COLO668 (cell line): ENCODE data around the gene CDK5R2.
A peak's percentile ranks its signal among the peaks of the same experiment; 100 is the strongest.
"Not testable (repeated sequence)": the region's sequence is repeated elsewhere in the genome, so short reads cannot be mapped to it uniquely, and the experiment has no call there.

ENCODE experiments used
- DNase-seq: peaks from one replicate; lab custom pipeline; 2025; ENCODE audit not compliant: unreplicated experiment; lab: John Stamatoyannopoulos, UW

Gene CDK5R2

DNA sequence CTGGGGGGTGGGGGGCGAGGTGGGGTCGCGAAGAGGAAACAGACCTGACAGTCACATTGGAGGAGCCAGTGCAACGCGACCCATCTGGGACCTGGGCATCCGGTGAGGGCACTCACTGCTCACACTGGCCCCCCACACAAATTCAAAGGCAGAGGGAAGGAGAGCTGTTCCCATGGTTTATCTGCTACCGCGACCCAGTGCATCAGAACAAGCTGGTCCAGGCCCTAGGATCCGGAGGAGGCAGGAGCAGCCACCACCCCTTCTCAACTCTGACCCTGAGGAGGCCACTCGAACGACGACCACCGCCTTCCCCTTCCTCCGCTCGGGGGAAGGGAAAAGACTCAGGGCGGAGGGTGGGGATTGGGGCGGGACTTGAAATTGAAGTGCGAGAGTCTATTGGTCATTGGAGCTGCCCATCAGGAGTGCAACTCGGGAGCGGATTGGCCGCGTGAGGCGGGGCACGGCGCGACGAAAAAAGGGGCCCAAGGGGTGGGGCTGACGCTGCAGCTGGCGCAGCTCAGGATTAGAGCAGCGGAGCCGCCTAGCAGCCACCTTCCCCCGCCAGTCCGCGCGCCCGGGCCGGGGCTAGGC is at the start of gene CDK5R2:
CDK5R2 (plus strand) TSS at position 526 of the 591 bp plus-strand sequence. CDS start 155 bp downstream, outside the sequence.
- DNase-seq, result peak; percentile 96

DNA sequence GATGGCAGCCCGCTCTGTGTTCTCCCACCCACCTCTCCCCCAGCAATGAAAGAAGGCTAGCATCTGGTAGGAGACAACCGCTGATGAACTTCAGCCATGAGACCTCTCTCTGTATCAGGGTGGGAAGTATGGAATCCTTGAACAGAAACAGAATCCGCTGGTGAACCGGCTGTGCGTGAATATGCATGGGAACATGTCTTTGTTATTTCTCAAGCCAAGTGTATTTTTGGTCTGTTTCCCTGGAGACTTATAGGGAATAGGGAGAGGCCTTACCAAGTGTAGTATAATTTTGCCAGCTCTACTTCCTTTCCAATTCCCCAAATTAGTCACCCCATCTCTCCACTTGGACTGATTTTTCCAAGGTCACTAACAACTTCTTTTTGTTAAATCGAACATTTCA is 48.7 kb upstream of the CDK5R2 start:
- DNase-seq, result no peak

- no peak for DNase-seq
Observed at GRCh38 chr2:218920504-218920903, 39.0 kb upstream of the CDK5R2 start.

- no peak for DNase-seq
Observed at GRCh38 chr2:218924757-218925156, 34.7 kb upstream of the CDK5R2 start.

DNA sequence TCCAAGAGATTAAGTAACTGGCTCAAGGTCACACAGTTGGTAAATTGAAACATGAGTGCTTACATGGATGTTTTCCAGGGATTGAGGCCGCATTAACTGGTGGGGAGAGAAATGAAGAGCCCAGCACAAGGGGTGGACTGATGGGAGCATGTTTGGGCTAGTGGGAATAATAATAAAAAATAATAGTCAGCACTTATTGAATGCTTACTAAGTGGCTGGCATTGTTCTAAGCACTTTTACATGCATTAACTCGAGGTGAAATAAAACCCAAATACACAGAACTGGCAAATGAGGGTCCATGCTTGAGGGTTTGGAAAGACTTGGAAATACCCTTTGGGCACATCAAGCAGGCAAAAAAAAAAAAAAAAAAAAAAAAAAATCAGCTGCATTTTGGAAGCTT is 34.0 kb upstream of the CDK5R2 start:
- no peak for DNase-seq

- DNase-seq, result no peak
Observed at GRCh38 chr2:218927422-218927821, 32.0 kb upstream of the CDK5R2 start.

GRCh38 chr2:218927876-218928275 is 31.6 kb upstream of the CDK5R2 start:
- DNase-seq, result no peak

- not testable (repeated sequence) for DNase-seq
Observed at GRCh38 chr2:218930488-218930887, 29.0 kb upstream of the CDK5R2 start.

- not testable (repeated sequence) for DNase-seq
Observed at GRCh38 chr2:218931751-218932150, 27.7 kb upstream of the CDK5R2 start.

- DNase-seq, result no peak
Observed at GRCh38 chr2:218944759-218945404, 14.6 kb upstream of the CDK5R2 start.

DNA sequence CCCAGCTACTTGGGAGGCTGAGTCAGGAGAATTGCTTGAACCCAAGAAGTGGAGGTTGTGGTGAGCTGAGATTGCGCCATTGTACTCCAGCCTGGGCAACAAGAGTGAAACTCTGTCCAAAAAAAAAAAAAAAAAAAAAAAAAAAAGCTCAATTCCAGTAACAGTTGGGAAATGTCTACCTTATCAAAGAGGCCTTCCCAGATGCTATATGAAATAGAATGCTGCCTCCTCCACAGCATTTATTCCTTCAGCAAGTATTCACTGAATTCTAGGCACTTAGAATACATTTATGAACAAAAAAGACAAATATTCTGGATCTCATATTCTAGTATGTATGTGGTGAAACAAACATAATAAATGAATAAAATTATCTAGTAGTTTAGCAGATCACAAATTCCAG is 12.8 kb upstream of the CDK5R2 start:
- no peak for DNase-seq

- no peak for DNase-seq
Observed at GRCh38 chr2:218952160-218952559, 7.3 kb upstream of the CDK5R2 start.

DNA sequence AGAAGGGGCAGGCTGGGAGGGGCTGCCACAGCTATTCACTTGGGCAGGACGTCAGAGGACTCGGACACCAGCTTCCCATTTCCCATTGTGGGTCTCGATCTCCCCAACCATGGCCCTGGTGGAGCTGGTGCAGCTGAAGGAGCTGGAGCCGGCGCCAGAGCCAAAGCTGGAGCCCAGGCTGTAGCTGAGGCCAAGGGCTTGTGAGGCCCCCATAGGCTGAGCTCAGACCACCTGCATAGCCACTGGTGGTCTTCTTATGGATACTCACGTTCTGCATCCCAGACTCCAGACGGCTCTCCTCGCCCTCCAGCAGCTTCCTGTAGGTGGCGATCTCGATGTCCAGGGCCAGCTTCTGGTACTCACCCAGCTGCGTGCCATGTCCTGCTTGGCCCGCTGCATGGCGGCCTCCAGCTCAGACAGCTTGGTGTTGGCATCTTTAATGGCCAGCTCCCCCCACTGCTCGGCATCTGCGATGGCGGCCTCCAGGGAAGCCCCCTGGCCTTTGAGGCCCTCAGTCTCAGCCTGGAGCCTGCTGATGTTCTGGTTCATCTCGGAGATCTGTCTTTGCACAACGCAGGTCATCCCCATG is 6.0 kb upstream of the CDK5R2 start:
- DNase-seq, result no peak

DNA sequence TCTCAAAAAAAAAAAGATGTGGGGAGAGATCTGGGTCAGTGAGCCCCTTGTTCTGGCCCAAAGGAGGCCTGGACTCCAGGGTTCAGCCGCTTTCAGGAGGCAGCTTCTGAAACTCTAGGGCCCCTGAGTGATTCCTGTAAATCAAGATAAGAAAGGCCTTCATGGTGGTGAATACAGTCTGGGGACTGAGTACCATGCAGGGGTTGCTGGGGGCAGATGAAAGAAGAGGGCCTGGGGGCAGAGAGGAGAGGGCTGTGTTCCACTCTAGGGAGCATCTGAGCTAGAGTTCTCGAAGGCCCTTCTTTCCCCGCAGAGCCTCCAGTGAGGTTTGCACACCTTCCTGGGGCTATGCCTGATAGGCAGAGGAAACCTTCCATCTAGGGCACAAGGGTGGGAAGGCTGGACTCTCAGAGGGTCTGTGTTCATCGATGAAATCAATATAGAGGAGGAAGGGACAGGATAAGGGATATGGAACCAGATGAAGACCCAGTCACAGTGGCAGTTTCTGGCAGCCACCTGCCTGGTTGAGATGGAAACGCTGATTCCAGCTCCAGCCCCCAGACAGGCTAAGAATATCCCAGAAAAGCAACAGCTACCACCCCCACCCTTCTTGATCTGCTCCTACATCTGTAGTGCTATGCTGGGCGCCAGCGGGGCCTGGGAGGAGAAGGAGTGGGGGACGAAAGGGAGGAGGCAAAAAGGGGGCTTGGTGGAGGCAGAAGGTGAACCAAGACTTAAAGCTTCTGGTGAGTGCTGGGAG is 4.7 kb upstream of the CDK5R2 start:
- no peak for DNase-seq

DNA sequence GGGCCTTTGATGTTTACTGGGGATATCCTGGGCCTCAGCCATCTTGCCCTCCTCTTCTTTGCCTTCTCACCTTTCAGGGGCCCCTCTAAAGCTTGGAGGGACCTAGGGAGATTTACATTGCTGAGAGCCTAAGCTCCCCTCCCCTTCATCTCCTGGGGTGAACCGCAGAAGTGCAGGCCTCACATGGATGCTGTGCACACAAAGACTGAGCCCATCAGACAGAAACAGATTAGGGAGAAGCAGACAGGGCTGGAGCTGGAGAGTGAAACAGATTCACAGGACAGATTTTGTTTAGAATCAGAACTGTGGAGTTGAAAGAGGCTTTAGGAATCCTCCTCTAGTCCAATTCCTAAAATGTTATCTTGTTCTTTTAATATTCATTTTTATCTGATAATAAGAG is 3.4 kb upstream of the CDK5R2 start:
- no peak for DNase-seq

DNA sequence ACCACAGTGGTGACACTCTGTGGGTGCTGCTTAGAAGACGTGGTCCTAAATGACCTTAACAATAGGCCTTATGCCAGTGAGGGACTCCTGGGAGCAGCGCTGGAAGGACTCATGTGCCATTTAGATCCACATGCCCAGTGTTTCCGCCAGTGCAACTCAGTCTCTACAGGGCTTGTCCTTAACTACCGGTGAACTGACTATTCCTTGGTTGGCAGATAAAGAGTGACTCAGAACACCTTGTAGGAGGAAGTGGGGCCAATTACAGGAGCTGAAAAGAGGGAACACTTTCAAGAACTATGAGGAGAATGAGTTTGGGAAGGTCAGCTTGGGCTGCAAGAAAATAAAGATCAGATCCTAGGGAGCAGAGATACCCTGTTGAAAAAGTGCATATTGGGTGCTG is 1.8 kb upstream of the CDK5R2 start:
- no peak for DNase-seq

- DNase-seq, result no peak
Observed at GRCh38 chr2:218958276-218958675, 1.2 kb upstream of the CDK5R2 start.

- no peak for DNase-seq
Observed at GRCh38 chr2:218959761-218960308, 369 bp downstream of the CDK5R2 start.

DNA sequence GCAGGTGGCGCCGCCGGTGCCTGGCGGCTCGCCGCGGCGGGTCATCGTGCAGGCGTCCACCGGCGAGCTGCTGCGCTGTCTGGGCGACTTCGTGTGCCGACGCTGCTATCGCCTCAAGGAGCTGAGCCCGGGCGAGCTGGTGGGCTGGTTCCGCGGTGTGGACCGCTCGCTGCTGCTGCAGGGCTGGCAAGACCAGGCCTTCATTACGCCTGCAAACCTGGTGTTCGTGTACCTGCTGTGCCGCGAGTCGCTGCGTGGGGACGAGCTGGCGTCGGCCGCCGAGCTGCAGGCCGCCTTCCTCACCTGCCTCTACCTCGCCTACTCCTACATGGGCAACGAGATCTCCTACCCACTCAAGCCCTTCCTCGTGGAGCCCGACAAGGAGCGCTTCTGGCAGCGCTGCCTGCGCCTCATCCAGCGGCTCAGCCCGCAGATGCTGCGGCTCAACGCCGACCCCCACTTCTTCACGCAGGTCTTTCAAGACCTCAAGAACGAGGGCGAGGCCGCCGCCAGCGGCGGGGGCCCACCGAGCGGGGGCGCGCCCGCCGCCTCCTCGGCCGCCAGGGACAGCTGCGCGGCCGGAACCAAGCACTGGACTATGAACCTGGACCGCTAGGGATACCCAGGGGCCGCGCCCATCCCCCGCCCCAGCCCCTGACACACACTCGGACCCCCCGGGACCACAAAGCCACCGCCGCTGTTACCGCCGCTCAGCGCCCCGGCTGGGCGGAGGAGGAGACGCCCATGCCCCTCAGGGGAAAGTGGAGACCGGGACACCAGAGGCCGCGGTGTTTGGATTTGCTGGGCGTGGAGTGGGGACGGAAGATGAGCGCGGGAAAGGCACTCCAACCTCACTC is 1.1 kb downstream of the CDK5R2 start:
- peak; percentile 83 for DNase-seq

GRCh38 chr2:218961229-218961628 is 1.8 kb downstream of the CDK5R2 start:
- DNase-seq, result no peak
